ENCODE data around the gene LAX1.

- TF ChIP-seq POLR2A (IDR thresholded peaks at IDR 0.05; ENCODE audit: low read depth, low read length) (no peak), TAF1 (IDR thresholded peaks at IDR 0.05; ENCODE audit: low read depth, low read length) (no peak), SPI1 (IDR thresholded peaks at IDR 0.05; ENCODE audit: low read depth, low read length) (no peak)
These were observed 616 bp upstream of the LAX1 start for GRCh38 chr1:203764105-203765028.
